Stimulated activated naive CD8-positive, alpha-beta T cell treated with anti-CD3 and anti-CD28 coated beads, Interleukin-15, amount 100 ng/mL, for 72 hours (primary cell): ENCODE results near the gene HEPACAM.

Experiments used
- ATAC-seq: fragments of 150-1000 bp; cut with Tn5 transposase; 2 replicates; pipeline ENCODE4 v1.10.0; 2021; ENCODE audit warnings: mild to moderate bottlenecking, moderate library complexity
- DNase-seq, 2 donors: peaks; one replicate each; pipeline ENCODE4 v3.0.0; 2021 to 2022
- H3K27ac Mint-ChIP-seq, 2 donors: one replicate each; pipeline ENCODE4 v1.8.0; 2022; ENCODE audit warnings: mild to moderate bottlenecking in 2 of 2, mixed read lengths in 2 of 2, moderate library complexity in 2 of 2
- H3K27me3 Mint-ChIP-seq: one replicate; pipeline ENCODE4 v1.8.0; 2022; ENCODE audit warnings: mixed read lengths
- H3K4me1 Mint-ChIP-seq: one replicate; pipeline ENCODE4 v1.8.0; 2022; ENCODE audit warnings: mild to moderate bottlenecking, mixed read lengths
- H3K4me3 Mint-ChIP-seq, 2 donors: one replicate each; pipeline ENCODE4 v1.8.0; 2022; ENCODE audit warnings: mild to moderate bottlenecking in 2 of 2, mixed read lengths in 2 of 2, moderate library complexity in 1 of 2
- H3K9me3 Mint-ChIP-seq, 2 donors: one replicate each; pipeline ENCODE4 v1.8.0; 2022; ENCODE audit warnings: mixed read lengths in 2 of 2

Gene HEPACAM

GRCh38 chr11:124873951-124874350, 61.9 kb downstream of the HEPACAM start:
- Mint-ChIP-seq H3K27ac (no peak overlapping the region), H3K9me3 (no peaks in the 10 kb centered on the region), H3K27me3 (peaks cover 69% of the 10 kb centered on the region), H3K4me1 (peaks cover 44% of the 10 kb centered on the region), H3K4me3 (no peak overlapping the region)
- ATAC-seq (no peak), DNase-seq (no peak)

GRCh38 chr11:124872741-124873140, 63.1 kb downstream of the HEPACAM start:
- DNase-seq, result no peak
- ATAC-seq, result no peak
- H3K9me3 Mint-ChIP-seq, result no peaks in the 10 kb centered on the region
- peaks cover 81% of the 10 kb centered on the region for H3K27me3 Mint-ChIP-seq
- no peak overlapping the region for H3K27ac Mint-ChIP-seq
- no peak overlapping the region for H3K4me3 Mint-ChIP-seq
- peaks cover 48% of the 10 kb centered on the region for H3K4me1 Mint-ChIP-seq

GRCh38 chr11:124872280-124872679, 63.6 kb downstream of the HEPACAM start:
- H3K4me1 Mint-ChIP-seq, result peaks cover 48% of the 10 kb centered on the region
- no peaks in the 10 kb centered on the region for H3K9me3 Mint-ChIP-seq
- peaks cover 86% of the 10 kb centered on the region for H3K27me3 Mint-ChIP-seq
- no peak overlapping the region for H3K27ac Mint-ChIP-seq
- ATAC-seq (no peak), DNase-seq (no peak)
- H3K4me3 Mint-ChIP-seq, result no peak overlapping the region

GRCh38 chr11:124870430-124870829, 65.4 kb downstream of the HEPACAM start:
- ATAC-seq, result no peak
- H3K9me3 Mint-ChIP-seq, result no peaks in the 10 kb centered on the region

GRCh38 chr11:124869856-124870387, 65.9 kb downstream of the HEPACAM start:
- Mint-ChIP-seq H3K4me3 (no peak overlapping the region), H3K27ac (no peak overlapping the region), H3K4me1 (peaks cover 48% of the 10 kb centered on the region), H3K9me3 (no peaks in the 10 kb centered on the region), H3K27me3 (peaks cover 100% of the 10 kb centered on the region)
- ATAC-seq (no peak), DNase-seq (no peak)

More at GRCh38 chr11:124870430-124870829, 65.4 kb downstream of the HEPACAM start:
- no peak overlapping the region for H3K27ac Mint-ChIP-seq
- peaks cover 100% of the 10 kb centered on the region for H3K27me3 Mint-ChIP-seq
- no peak overlapping the region for H3K4me3 Mint-ChIP-seq
- DNase-seq, result no peak
- H3K4me1 Mint-ChIP-seq, result peaks cover 53% of the 10 kb centered on the region

GRCh38 chr11:124869331-124869730, 66.5 kb downstream of the HEPACAM start:
- ATAC-seq (no peak), DNase-seq (no peak)
- no peak overlapping the region for H3K27ac Mint-ChIP-seq
- peaks cover 43% of the 10 kb centered on the region for H3K4me1 Mint-ChIP-seq
- H3K27me3 Mint-ChIP-seq, result peaks cover 100% of the 10 kb centered on the region
- peak overlapping the region; percentile 53 to 72 for H3K4me3 Mint-ChIP-seq
- H3K9me3 Mint-ChIP-seq, result no peaks in the 10 kb centered on the region
